ENCODE data around the gene STK32B.

DNA sequence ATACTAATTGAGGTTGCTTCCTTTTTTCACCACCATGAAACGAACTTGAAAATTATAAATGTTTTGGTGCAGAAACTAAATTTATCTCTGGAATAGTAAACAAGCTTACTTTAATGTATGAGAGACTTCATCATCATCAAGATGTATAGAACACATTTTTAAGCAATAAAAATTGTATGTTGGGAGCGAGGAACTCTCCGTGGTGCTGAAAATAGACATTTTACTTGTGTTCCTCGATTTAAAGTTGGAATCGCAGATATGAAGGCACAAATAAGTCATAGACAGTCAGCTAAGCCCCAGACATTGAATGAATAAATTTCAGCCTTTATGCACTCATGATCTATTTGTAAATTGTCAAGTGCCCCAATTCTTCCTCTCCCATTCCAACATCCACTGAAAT, 310.7 kb downstream of the STK32B start:
- TF ChIP-seq, protein P1, sequence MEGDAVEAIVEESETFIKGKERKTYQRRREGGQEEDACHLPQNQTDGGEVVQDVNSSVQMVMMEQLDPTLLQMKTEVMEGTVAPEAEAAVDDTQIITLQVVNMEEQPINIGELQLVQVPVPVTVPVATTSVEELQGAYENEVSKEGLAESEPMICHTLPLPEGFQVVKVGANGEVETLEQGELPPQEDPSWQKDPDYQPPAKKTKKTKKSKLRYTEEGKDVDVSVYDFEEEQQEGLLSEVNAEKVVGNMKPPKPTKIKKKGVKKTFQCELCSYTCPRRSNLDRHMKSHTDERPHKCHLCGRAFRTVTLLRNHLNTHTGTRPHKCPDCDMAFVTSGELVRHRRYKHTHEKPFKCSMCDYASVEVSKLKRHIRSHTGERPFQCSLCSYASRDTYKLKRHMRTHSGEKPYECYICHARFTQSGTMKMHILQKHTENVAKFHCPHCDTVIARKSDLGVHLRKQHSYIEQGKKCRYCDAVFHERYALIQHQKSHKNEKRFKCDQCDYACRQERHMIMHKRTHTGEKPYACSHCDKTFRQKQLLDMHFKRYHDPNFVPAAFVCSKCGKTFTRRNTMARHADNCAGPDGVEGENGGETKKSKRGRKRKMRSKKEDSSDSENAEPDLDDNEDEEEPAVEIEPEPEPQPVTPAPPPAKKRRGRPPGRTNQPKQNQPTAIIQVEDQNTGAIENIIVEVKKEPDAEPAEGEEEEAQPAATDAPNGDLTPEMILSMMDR (conservative IDR thresholded peaks at IDR 0.05; ENCODE audit: low read length), result no peak
- no peak for TF ChIP-seq EZH2phosphoT487 (IDR thresholded peaks at IDR 0.05; ENCODE audit: borderline replicate concordance)

All from Loucy (cell line).